ENCODE results near the gene TRAP1.

DNA sequence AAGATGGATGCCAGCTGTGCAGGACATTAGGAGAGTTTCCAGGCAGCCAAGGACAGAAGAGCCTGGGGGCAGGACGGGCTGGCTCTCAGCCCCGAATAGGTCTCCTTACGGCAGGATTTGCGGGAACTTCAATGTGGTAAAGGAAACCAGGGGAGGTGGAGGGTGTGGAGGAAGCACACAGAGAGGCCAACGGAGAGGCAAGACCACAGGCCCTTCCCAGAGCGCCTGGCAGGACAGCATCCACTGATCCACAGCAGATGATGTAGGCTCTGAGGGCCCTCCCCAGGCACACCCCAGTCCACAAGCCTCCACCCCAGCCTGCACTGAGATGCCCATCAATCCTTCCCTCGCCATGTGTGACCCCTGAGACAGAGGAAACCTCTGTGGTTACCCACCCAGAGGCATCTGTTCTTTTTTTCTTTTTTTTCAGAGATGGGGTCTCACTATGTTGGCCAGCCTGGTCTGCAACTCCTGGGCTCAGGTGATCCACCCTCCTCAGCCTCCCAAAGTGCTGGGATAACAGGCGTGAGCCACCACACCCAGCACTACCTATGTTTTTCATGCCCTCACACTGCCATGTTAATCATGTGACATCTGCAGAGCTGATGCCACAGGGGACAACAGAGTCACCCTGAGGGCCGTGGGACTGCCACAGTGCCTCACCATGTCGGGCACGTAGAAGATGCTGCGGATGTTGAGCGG lies 43.5 kb downstream of the TRAP1 start:
- no peak for TF ChIP-seq CTCF (IDR thresholded peaks at IDR 0.05 in 2 of 3, conservative IDR thresholded peaks at IDR 0.05 in 1 of 3; ENCODE audit: borderline replicate concordance in 1 of 3, insufficient read depth in 1 of 3, low read depth in 2 of 3, low read length in 2 of 3)
- TF ChIP-seq YY1 (IDR thresholded peaks at IDR 0.05; ENCODE audit: extremely low read depth, insufficient replicate concordance, low read depth, low read length): no peak
